ENCODE results near the gene NGEF.
"Not testable (repeated sequence)": the region's sequence is repeated elsewhere in the genome, so short reads cannot be mapped to it uniquely, and the experiment has no call there.

The NGEF gene

DNA sequence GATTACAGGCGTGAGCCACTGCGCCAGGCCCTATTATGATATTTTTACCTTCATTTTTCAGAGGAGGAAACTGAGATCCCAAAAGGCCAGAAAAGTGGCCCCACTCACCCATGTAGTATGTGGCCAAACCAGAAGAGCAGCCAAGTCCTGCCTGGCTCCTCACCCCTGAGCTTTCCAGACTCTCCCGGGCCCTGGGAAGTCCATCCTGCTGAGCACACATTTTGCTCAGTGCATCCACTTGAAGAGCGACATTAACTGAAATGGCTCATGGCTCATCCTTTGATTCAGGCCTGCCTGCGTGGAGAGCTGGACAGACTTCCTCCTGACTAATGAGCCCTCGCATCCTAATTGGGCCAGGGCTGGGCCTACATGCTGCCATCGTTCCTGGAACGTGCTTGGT lies 9.5 kb upstream of the NGEF start:
- DNase-seq: no peak

DNA sequence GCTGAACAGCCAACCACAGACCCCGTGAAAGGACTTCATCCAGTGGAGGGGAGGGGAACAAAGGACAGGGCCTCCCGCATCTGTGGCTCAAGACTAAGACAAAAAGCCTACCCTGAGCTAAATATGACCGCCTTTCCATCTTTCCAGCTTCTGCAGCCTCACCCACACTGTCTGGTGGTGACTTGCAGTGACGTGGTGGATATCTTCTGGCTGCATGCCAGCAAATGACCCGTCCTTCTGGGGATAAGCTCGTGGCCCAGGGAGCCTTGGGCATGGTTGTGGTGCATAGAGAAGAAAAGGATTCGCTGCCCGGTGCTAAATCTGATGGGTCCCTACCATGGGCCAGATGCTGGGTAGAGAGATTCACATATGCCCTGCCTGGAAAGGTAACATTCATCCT lies 8.7 kb upstream of the NGEF start:
- no peak for DNase-seq

DNA sequence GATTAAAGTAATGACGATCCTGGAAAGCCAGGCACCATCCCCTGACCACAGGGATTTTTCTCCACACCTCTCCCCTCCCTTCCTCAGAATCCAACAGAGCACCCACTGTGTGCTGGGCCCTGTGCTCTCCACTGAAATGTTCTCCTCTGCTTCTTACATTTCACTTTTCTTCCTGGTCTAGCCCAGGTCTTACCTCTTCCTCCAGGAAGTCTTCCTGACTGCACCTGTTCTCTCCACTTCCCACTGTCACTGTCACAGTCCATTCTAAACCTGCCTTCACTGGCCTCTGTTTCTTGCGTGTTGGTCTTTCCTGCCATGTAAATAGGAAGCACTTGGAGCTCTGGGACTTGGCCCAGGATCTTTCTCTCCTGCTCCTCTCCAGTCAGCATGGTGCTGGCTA lies 7.4 kb upstream of the NGEF start:
- DNase-seq: no peak

DNA sequence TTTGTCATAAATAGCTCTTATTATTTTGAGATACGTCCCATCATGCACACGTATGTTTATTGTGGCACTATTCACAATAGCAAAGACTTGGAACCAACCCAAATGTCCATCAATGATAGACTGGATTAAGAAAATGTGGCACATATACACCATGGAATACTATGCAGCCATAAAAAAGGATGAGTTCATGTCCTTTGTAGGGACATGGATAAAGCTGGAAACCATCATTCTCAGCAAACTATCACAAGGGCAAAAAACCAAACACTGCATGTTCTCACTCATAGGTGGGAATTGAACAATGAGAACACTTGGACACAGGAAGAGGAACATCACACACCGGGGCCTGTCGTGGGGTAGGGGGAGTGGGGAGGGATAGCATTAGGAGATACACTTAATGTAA lies 6.6 kb upstream of the NGEF start:
- DNase-seq: not testable (repeated sequence)

DNA sequence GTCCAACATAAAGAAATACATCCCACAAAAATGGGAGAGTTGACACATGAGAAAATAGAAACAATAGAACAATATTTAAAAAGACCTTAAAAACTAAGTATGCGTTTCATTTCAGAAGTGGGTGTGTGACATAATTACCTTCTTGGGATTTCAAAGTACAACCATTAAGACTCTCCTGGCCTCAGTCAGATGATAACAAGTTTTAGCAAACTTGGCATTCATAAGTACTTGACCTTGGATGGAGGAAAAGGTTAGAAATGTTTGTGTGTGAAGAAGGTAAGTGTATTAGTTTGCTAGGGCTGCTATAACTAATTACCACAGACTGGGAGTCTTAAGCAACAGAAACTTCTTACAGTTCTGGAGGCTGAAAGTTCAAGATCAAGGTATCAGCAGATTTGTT lies 4.9 kb upstream of the NGEF start:
- DNase-seq: no peak

DNA sequence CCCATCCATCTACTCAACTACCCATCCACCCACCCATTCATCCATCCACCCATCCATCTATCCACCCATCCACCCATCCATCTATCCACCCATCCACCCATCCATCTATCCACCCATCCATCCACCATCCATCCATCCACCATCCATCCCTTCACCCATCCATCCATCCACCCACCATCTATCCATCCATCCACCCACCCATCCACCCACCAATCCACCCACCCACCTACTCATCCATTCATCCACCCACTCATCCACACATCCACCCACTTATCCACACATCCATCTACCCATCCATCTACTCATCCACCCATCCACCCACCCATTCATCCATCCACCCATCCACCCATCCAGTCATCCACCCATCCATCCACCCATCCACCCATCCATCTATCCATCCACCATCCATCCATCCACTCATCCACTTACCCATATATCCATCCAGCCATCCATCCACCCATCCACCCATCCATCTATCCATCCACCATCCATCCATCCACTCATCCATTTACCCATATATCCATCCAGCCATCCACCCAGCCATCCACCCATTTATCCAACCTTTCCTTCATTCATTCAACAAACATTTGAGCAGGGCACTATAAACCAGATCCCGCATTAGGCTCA lies 2.1 kb upstream of the NGEF start:
- DNase-seq: no peak

DNA sequence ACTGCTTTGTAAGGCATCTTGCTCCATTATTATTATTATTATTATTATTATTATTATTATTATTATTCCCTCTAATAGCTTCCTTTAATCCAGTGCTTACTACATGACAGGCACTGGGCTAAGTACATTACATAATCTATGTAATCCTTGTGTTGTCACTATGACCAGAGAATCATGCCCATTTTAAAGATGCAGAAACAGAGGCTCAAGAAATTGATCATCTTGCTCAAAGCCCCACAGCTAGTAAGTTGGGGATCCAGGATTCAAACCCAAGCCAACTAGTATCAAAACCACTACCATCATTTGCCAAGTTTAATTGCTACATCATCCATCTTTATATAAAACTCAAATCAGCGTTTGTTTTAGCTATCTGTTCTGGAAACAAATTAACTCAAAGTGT lies 594 bp upstream of the NGEF start:
- DNase-seq: no peak

DNA sequence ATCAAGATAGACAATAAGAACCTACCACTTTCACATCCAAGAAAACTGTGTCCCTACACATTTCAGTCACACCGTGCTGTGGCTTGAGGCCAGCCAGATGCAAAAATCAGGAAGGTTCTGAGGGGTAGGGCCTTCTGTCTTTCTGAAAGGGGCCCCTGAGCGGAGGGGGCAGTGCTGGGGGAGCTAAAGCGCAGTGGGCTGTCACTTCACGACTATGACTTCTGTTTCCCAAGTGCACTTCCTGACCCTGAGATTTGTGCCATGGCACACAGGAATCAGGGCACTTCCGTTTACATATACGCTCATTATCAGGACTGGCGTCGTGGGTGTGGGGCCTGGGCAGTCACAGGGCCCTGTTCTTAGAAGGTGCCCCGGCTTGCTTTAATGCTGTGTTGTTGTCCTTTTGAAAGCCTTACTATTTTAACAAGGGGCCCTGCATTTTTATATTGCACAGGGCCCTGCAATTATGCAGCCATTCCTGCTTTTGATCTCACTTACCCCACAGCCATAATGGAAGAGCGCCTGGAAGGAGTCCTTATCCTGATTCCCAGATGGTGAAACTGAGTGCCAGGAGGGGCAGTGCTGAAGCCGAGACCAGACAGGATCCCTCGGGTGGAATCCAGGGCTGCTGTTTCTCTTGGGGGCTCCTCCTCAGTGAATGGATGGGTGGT lies 620 bp downstream of the NGEF start:
- no peak for DNase-seq

DNA sequence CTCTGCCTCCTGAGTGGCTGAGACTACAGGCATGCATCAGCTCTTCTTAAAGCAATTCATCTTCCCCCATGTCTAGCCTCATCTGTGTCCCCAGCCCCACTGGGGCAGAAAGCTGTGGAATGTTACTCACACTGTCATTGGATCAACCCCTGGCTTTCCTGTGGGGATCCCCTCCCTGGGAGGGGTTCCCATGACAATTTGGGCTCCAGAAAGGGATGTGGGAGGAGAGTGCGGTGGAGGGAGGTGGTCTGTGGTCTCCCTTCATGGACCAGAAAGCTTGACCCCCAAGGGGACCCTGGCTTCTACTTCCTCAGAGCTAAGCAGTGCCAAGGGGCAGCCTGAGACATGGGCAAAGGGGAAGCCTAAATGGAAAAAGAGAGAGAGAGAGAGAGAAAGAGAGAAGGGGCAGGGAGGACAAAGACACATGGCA lies 1.3 kb downstream of the NGEF start:
- DNase-seq: no peak

DNA sequence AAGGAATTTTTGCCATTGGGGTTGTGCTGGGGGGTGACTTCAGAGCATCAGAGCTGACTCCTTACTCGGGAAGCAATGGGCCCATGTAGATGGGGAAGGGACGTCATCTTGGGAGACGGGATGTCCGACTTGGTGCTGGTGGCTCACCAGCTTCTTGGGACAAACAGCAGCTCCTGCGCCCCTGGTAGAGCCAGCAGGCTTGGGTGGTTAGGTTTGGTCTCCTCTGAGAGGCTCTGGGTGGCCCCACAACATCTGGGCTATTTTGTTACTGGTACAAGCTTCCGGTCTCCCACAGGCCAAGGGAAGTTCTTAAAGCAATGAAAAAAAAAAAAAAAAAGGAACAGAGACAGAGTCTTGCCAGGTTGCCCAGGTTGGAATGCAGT lies 1.8 kb downstream of the NGEF start:
- DNase-seq: no peak

DNA sequence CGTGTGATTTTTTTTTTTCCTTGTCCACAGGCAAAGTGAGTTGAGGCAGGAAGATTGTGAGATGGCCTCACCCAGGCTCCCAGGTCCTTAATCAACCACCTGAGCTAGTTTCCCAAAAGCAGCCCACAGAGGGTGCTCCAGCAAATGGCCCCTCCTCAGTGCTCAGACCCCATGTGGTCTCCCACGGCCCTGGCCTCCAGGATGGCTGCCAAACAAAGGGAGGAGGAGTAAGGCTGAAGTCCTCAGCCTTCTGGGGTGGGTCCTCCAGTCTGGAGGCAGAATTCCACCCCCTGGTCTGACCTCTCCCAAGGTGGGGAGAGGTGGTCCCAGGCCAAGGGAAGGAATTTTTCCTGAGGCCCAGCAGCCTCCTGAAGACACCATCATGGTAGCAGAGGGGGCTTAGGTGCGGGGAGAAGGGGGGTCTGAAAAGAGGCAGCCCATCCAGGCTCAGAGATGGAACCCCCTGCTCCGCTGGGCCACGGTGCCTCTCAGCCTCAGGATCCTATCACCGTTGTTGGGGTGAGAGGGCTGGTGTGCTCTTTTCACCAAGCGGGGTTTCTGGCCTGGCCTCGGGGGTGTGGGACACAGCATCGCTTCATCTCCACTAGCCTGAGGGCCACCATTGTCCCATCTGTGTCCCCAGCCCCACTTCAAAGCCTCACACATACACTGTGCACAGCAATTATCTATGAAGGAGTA lies 2.3 kb downstream of the NGEF start:
- no peak for DNase-seq

DNA sequence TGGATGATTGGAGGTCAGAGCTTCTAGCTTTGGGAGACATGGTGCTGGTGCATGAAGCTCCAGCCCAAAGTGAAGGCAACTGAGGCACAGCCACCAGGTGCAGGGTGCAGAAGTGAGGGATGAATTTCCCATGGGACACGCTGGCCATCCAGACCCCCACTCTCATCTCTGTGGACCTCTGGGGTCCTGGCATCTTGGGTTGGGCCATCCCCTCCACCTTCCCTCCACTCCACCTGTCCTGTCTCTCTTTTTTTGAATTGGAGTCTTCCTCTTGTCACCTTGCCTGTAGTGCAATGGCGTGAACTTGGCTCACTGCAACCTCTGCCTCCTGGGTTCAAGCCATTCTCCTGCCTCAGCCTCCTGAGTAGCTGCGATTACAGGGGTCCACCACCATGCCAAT lies 3.4 kb downstream of the NGEF start:
- DNase-seq: no peak

DNA sequence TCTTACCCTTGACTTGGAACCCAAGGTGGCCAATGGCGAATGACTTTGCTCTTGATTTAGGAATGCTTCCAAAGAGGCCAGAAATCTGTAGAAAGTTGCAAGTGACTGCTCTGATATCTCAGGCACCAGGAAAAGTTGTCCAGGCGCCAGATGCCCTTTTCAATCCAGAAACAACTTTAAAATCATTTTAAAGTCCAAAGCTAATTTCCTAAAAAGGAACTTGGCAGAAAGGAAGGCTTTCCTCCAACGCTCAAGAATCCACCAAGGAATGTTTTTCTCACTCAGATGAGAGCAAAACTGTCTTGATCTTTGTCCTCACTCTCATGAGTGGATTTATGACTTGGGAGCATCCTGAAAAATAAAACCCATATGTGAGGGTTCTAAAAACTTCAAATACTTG lies 5.3 kb downstream of the NGEF start:
- no peak for DNase-seq

DNA sequence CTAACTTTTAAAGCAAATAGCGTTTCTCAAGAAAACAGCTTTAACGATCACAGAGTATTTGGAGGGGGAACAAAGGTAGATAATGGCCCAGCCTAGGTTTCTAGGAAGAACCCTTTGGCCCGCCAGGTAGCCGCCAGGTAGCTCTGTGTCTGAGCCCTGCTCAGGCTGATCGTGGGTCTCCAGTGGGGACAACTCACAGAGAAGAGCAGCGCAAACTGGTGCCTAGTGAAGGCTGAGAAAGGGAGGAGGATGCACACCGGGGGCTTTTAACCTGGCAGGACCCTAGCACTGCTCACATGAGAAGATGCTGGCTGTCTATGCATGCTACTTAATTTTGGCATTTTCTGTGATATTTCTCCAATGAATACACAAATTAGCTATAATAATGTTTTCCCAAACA lies 5.8 kb downstream of the NGEF start:
- no peak for DNase-seq

DNA sequence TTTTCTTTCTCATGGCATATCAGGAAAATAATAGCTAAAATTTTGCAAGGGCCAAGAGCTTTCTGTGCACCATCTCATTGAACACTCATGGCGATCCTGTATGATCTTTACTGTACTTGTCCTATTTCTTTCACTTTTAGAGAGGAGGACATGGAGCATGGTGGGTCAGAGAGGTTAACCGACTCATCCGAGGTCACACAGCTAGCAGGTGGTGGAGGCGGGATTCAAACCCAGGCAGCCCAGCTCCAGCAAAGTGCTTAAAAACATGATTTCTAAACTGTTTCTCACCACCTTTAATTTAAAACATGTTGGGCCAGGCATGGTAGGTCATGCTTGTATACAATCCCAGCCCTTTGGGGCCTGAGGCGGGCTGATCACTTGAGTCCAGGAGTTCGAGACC lies 6.4 kb downstream of the NGEF start:
- no peak for DNase-seq

DNA sequence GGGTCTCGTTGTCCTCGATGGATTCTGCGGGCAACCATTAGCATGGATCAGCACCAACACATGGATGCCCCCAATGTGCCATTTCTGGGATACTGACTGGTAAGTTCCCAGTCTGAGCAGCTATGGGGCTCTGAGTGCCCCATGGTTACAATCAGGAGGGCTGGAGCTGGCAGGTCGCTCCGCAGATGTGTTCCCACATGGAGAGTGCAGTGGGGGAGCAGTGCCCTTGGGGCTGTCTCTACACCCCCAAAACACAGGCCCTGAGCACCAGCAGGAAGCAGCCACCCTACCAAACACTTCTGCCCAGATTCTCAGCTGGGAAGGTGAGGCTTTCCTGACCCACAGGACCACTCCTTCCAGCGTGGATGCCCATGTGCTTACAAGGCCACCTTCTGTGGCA lies 8.0 kb downstream of the NGEF start:
- no peak for DNase-seq

DNA sequence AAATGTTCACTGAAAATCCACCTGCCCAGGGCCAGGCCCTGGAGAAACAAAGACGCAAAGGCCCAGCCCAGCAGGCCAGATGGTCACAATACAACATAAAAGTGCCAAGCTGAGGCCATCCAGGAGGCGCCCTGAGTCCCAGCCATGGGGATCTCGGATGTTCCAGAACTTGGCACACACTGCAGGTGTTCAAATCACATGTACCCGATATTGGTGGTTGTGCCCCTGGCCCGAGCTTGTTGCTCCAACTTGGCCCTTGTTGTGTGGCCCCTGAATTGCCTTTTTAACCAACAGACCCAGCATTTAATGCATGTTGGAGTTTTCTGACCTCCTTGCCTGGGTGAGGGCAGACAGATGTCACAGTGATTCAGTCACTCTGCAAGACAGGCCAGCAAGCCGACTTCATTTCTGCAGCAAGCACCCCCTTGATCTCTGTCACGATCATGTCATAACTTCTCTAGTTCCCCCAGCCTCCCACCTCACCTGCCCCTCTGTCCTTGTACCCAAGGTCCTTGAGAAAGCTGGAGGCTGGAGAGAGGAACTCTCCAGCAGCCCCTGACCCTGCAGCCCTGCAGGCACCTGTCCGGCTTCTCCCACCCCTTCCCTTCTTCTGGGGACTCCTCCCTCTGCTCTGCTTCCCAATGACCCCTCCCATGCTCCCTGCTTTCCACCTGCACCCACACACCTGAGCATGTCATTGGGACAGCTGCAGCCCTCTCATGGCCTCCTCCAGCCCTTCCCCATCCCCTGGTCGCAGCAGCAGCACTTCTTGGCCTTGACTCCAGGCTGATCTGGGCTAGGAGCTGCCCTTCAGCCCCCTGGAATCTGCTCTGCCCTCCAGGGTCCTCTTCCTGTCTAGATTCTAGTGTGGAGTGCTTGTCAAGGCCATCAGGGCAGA lies 9.1 kb downstream of the NGEF start:
- no peak for DNase-seq

DNA sequence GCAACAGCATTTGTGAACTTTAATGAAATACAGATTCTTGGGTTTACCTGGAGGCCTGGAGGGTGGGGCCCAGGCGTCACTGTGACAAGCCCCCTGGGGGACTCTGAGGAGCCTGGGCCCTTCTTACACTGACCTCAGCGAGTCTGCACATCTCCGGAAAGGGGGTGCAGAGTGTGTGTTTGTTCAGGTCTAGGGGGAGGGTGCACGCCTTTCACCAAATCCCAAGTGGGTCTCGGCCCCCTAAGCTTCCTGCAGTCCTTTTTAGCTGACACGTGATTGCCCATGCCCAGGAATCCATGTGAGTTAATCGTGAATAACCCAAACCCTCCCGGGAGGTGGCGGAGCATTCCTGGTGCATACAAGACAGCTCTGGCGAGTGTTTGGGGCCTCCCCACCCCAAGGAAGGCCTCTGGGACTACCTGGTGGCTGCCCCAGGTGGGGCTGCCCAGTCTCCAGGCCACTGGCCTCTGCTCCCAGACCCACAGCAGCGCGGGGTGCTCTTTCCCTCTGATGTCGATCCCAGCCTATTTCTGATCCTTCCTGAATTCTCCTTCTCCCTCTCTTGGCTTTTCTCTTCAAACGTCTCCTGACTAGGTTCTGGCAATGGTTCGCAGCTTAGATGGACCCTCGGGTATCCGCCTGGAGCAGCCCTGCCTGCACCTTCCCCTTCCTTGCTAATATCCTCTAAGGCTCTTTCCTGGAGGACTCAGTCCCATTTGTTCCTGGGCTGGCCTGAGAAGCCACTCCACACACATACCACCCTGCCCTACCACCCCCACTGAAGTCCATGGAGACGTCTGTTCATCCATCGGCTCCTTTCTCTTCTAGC lies 10.0 kb downstream of the NGEF start:
- DNase-seq: no peak

DNA sequence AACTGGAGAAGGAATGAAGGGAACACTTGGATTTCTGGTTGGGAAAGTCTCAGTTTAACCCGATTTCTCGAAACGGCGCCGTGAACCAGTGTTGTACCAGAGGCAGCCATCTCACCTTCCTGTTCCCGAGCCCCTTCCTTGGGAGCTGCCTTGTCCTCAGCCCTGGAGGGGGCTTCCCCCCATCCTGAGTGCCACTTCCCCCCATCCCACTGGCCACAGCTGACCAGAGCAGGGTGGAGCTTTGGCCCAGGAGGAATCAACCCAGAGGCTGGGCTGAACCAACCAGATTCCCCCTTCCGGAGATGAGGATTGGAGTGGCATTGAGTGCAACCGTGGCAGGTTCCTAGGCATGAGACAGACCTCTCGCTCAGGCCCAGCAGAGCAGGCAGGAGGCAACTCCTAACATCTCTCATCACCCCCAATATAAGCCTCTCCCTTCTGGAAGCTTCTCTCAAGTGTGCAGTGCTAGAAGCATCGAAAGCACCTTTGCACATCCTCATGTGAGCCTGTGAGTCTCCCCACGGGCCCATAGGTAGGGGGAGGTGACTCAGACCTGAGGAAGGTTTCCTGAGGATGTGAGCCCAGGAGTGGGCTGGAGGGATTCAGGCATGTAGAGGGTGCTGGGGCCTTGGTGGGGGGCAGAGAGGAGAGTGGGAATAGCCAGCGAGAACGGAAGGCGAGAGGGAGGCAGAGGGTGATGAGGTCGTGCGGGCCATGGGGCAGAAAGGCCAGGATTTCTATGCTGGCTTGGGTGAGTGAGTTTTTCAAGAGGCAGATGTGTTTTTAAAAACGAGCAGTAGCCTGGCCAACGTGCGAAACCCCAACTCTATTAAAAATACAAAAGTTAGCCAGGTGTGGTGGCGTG lies 11.9 kb downstream of the NGEF start:
- DNase-seq: no peak

DNA sequence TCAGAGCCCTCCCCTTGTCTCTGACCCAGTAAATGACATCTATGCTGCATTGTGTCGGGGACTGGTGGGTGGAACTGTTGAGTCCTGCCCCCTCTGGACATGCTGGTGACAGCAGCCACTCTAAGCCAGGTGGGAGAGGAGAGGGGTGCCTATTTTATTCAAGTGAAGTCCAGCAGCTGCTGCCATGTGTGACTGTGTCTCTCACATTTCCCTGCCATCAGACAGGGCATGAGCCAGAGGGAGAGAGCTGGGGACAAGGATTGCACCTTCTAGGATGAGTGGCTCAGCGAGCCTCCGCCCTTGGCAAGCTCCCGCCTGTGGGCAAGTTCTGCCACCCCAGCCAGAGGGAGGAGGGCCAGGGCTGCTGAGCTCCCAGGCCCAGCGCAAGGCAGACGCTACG lies 13.7 kb downstream of the NGEF start:
- no peak for DNase-seq

DNA sequence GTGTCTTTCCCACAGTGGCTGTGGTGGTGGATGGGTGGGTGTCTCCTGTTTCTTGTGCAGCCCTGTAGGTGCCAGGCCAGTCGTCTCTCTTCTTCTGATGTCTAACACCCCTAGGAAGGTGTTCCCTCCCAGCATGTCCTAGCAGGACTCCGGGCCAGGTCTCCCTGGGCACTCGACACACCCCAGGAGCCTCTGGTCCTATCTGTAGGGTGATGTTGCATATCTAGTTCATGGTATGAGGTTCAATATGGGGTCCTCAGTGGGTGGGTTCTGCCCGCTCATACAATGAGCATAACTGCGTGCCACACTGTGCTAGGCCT lies 14.4 kb downstream of the NGEF start:
- DNase-seq: no peak

Data from right kidney (tissue), 1 donor.